Karpas-422 (cell line): Measurements from ENCODE around the gene ITPRID2. TPM values are rescaled to one million over a fixed set of nuclear protein-coding genes. Genes with fewer than 3 reads are reported as not detected.

Experiments used
- DNase-seq: peaks from one replicate; pipeline ENCODE4 v3.0.0-alpha.2; 2015
- H2AFZ ChIP-seq: fragments of 200-600 bp; sonication (generic); 2 replicates; pipeline ENCODE4 v1.6.1; 2014; ENCODE audit warnings: antibody characterized with exemption, low read length, mixed read lengths
- H3K27ac ChIP-seq: fragments of 200-600 bp; sonication (generic); 2 replicates; pipeline ENCODE4 v1.5.1; 2014; ENCODE audit warnings: mild to moderate bottlenecking, low read length, moderate library complexity
- H3K27me3 ChIP-seq: fragments of 200-600 bp; sonication (generic); 2 replicates; pipeline ENCODE4 v1.6.1; 2014; ENCODE audit warnings: low read length, mixed read lengths
- H3K36me3 ChIP-seq: fragments of 200-600 bp; sonication (generic); 2 replicates; pipeline ENCODE4 v1.6.1; 2014; ENCODE audit warnings: low read length, mixed read lengths; ENCODE audit not compliant: insufficient read depth
- H3K4me1 ChIP-seq: fragments of 200-600 bp; sonication (generic); 2 replicates; pipeline ENCODE4 v1.6.1; 2014; ENCODE audit warnings: mild to moderate bottlenecking, low read length, mixed read lengths
- H3K4me2 ChIP-seq: fragments of 200-600 bp; sonication (generic); 2 replicates; pipeline ENCODE4 v1.6.1; 2014; ENCODE audit warnings: low read length, low read depth, mild to moderate bottlenecking; ENCODE audit not compliant: poor library complexity, severe bottlenecking
- H3K4me3 ChIP-seq: fragments of 200-600 bp; sonication (generic); 2 replicates; pipeline ENCODE4 v1.5.1; 2014; ENCODE audit warnings: mild to moderate bottlenecking, antibody characterized with exemption, low read length, mixed read lengths
- H3K79me2 ChIP-seq: fragments of 200-600 bp; sonication (generic); 2 replicates; pipeline ENCODE4 v1.6.1; 2014; ENCODE audit warnings: mild to moderate bottlenecking, low read length, mixed read lengths
- H3K9ac ChIP-seq: fragments of 200-600 bp; sonication (generic); 2 replicates; pipeline ENCODE4 v1.6.0; 2014; ENCODE audit warnings: low read length
- H3K9me2 ChIP-seq: fragments of 200-600 bp; sonication (generic), shearing (Covaris generic); replicated peaks from 2 replicates; pipeline ENCODE4 v1.6.0; 2014; ENCODE audit warnings: mild to moderate bottlenecking, low read length, moderate library complexity; ENCODE audit not compliant: insufficient read depth
- H3K9me3 ChIP-seq: fragments of 300-700, 200-600 bp; sonication (generic); 2 replicates; pipeline ENCODE4 v1.6.1; 2014; ENCODE audit warnings: low read length, mixed read lengths
- H4K20me1 ChIP-seq: fragments of 200-600 bp; sonication (generic); 2 replicates; pipeline ENCODE4 v1.6.1; 2014; ENCODE audit warnings: mild to moderate bottlenecking, antibody characterized with exemption, low read length, low read depth; ENCODE audit not compliant: insufficient read depth
- total RNA-seq: library from RNA; depleted of rRNA; stranded (reverse); fragments of >200 nt; shearing (Covaris generic); gene quantifications from 2 replicates; pipeline ENCODE4 v1.2.3, GENCODE V29; 2014; ENCODE audit warnings: low replicate concordance

ITPRID2 gene
- total RNA-seq, 1 experiment from 2014 or later, result 136 TPM

DNA sequence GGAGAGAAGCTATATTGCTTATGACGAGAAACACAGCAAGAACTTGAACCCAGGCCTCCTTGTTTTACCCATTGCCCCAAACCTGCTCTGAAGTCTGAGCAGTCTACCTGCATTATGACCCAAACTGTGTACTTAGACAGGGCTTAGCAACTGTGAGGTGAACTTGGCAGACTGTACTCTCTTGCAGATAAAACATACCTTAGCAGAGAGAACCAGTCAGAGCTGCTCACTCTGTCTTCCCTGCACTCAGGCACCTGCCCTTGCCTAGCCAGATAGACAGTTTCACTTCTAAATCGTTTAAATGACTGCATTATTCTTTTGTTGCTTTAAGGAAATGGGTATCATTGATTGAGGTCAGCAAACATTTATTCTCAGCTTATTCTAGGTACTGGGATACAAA, 20.3 kb downstream of the ITPRID2 start:
- H3K4me3 ChIP-seq, result no peak overlapping the region

DNA sequence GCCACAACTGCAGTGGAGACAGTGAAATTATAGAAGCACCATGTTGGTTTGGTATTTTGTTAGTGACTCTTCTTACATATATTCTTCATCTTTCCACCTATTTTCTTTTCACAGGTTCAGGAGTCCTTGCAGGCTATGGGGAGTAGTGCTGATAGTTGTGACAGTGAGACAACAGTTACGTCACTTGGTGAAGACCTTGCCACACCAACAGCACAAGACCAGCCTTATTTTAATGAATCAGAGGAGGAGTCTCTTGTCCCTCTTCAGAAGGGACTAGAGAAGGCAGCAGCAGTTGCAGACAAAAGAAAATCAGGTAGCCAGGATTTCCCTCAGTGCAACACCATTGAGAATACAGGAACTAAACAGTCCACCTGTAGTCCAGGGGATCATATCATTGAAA, 23.6 kb downstream of the ITPRID2 start:
- DNase-seq, result no peak
- Histone ChIP-seq H3K27ac (no peak overlapping the region), H2AFZ (no peak overlapping the region), H3K27me3 (no peaks in the 10 kb centered on the region), H3K36me3 (peaks cover 79% of the 10 kb centered on the region), H4K20me1 (no peaks in the 10 kb centered on the region), H3K4me3 (no peak overlapping the region), H3K79me2 (peaks cover 23% of the 10 kb centered on the region), H3K4me2 (no peak overlapping the region), H3K9ac (no peak overlapping the region), H3K4me1 (no peaks in the 10 kb centered on the region), H3K9me2 (no peaks in the 10 kb centered on the region), H3K9me3 (no peaks in the 10 kb centered on the region)

More for the DNA sequence above, 20.3 kb downstream of the ITPRID2 start:
- Histone ChIP-seq H3K9me3 (no peaks in the 10 kb centered on the region), H4K20me1 (no peaks in the 10 kb centered on the region), H3K27ac (no peak overlapping the region), H3K4me2 (no peak overlapping the region), H3K4me1 (peaks cover 14% of the 10 kb centered on the region), H3K27me3 (no peaks in the 10 kb centered on the region), H3K36me3 (peaks cover 79% of the 10 kb centered on the region), H3K9ac (no peak overlapping the region), H2AFZ (no peak overlapping the region), H3K79me2 (peaks cover 55% of the 10 kb centered on the region), H3K9me2 (no peaks in the 10 kb centered on the region)
- no peak for DNase-seq

DNA sequence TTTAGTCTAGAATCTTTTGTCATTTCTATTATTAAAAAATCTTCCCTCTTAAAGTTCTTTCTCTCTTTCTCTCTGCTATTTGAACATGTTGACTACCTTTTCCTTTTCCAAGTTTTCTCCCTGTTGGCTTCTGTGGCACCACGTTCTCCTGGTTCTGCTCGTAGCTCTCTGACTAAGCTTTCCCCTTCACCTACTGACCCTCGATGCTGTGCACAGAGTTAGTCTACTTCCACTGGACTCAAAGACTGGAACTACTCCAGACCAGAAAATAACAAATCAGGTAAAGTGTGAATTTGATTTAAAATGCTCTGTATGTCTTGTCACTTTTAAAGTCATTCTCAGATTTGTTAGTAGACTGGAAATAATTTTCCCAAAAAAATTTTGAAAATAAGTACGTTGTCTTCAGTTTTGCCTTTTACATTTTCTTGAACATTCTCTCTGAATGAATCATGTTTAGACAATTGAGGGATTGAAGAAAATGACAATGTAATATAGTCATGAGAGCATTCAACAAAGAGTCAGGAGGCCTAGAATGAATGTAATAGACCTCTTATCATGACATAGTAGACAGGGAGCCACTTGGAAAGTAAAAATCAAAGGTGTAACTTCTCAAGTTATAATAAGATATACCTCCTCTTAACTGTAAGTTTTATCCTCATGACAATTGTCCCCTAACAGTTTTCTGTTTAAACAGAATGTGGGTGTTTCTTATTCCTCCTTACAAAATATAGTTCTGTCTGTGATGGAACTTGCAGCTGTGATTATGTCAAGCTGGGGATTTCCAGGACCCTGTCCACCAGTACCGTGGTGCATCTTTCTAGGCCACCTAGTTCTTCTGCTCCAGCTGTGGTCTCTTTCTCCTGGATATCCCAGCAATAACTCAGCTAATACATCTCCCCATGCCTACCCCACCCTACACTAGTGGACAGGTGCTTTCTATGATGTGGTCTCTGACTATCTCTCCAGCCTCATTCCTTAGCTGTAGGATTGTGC, 25.5 kb downstream of the ITPRID2 start:
- Histone ChIP-seq H3K9ac (no peak overlapping the region), H3K9me3 (no peaks in the 10 kb centered on the region), H3K4me1 (no peaks in the 10 kb centered on the region), H3K9me2 (no peaks in the 10 kb centered on the region), H3K4me3 (no peak overlapping the region), H4K20me1 (no peaks in the 10 kb centered on the region), H3K36me3 (peaks cover 68% of the 10 kb centered on the region; the same call in 1 of the 2 replicates), H2AFZ (no peak overlapping the region), H3K4me2 (no peak overlapping the region), H3K79me2 (peaks cover 8% of the 10 kb centered on the region; the same call in 1 of the 2 replicates), H3K27ac (no peak overlapping the region), H3K27me3 (no peaks in the 10 kb centered on the region)
- DNase-seq, result no peak

GRCh38 chr2:181918188-181918587, 26.7 kb downstream of the ITPRID2 start:
- H2AFZ ChIP-seq, result no peak overlapping the region
- H3K9me2 ChIP-seq, result no peaks in the 10 kb centered on the region
- H3K9me3 ChIP-seq, result no peaks in the 10 kb centered on the region
- H3K4me1 ChIP-seq, result no peaks in the 10 kb centered on the region
- H4K20me1 ChIP-seq, result no peaks in the 10 kb centered on the region
- peaks cover 16% of the 10 kb centered on the region for H3K79me2 ChIP-seq
- H3K27ac ChIP-seq, result no peak overlapping the region
- no peaks in the 10 kb centered on the region for H3K27me3 ChIP-seq
- H3K4me2 ChIP-seq, result no peak overlapping the region
- H3K36me3 ChIP-seq, result peaks cover 72% of the 10 kb centered on the region; the same call in 1 of the 2 replicates
- H3K9ac ChIP-seq, result no peak overlapping the region
- DNase-seq, result no peak
- H3K4me3 ChIP-seq, result no peak overlapping the region

GRCh38 chr2:181923121-181923520, 31.6 kb downstream of the ITPRID2 start:
- H3K79me2 ChIP-seq, result peaks cover 38% of the 10 kb centered on the region
- H3K27me3 ChIP-seq, result no peaks in the 10 kb centered on the region
- no peak overlapping the region for H3K4me2 ChIP-seq
- no peak overlapping the region for H3K27ac ChIP-seq
- no peak for DNase-seq
- no peak overlapping the region for H3K9ac ChIP-seq
- H3K9me2 ChIP-seq, result no peaks in the 10 kb centered on the region
- no peaks in the 10 kb centered on the region for H3K9me3 ChIP-seq
- H3K36me3 ChIP-seq, result peaks cover 68% of the 10 kb centered on the region
- H3K4me3 ChIP-seq, result no peak overlapping the region
- H2AFZ ChIP-seq, result no peak overlapping the region
- no peaks in the 10 kb centered on the region for H3K4me1 ChIP-seq
- H4K20me1 ChIP-seq, result no peaks in the 10 kb centered on the region

- H3K4me1 ChIP-seq, result no peaks in the 10 kb centered on the region
- H3K4me3 ChIP-seq, result no peak overlapping the region
- H3K27ac ChIP-seq, result no peak overlapping the region
- no peaks in the 10 kb centered on the region for H4K20me1 ChIP-seq
- H3K9me2 ChIP-seq, result no peaks in the 10 kb centered on the region
- H3K9ac ChIP-seq, result no peak overlapping the region
- H3K36me3 ChIP-seq, result peaks cover 61% of the 10 kb centered on the region
- DNase-seq, result no peak
- H3K79me2 ChIP-seq, result peaks cover 38% of the 10 kb centered on the region
- no peaks in the 10 kb centered on the region for H3K27me3 ChIP-seq
- no peak overlapping the region for H3K4me2 ChIP-seq
- no peak overlapping the region for H2AFZ ChIP-seq
- H3K9me3 ChIP-seq, result no peaks in the 10 kb centered on the region
Observed at GRCh38 chr2:181924336-181924735, 32.8 kb downstream of the ITPRID2 start.

DNA sequence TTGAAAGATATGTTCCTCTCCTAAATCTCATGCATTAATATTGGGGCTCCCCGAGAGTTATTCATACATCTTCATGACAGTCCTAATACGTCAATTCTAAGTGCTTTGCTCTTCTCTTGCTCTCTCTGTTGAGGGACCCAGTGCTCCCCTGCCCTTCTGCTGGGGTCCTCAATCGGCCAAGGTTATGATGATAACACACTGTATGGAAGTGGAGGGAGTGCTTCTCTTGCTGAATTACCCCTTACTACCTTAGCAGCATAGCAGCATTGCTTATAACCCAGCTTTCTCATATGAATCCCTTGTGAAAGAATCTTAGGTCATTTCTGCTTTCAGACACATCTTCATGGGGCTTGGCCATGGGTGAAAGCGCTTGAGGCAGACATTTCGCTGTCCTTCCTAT, 43.2 kb downstream of the ITPRID2 start:
- H3K4me2 ChIP-seq, result no peak overlapping the region
- H3K27ac ChIP-seq, result no peak overlapping the region
- peaks cover 11% of the 10 kb centered on the region for H3K36me3 ChIP-seq
- H3K4me1 ChIP-seq, result no peaks in the 10 kb centered on the region
- H3K9me3 ChIP-seq, result no peaks in the 10 kb centered on the region
- no peak overlapping the region for H3K9ac ChIP-seq
- no peaks in the 10 kb centered on the region for H3K27me3 ChIP-seq
- no peaks in the 10 kb centered on the region for H4K20me1 ChIP-seq
- no peak overlapping the region for H2AFZ ChIP-seq
- H3K9me2 ChIP-seq, result no peaks in the 10 kb centered on the region
- no peak overlapping the region for H3K4me3 ChIP-seq
- H3K79me2 ChIP-seq, result no peaks in the 10 kb centered on the region
- DNase-seq, result no peak

GRCh38 chr2:181937473-181937872, 45.9 kb downstream of the ITPRID2 start:
- no peaks in the 10 kb centered on the region for H3K4me1 ChIP-seq
- no peak overlapping the region for H3K27ac ChIP-seq
- H3K9ac ChIP-seq, result no peak overlapping the region
- H3K4me3 ChIP-seq, result no peak overlapping the region
- H3K79me2 ChIP-seq, result no peaks in the 10 kb centered on the region
- H4K20me1 ChIP-seq, result no peaks in the 10 kb centered on the region
- H3K9me3 ChIP-seq, result no peaks in the 10 kb centered on the region
- H3K36me3 ChIP-seq, result no peaks in the 10 kb centered on the region
- no peak overlapping the region for H2AFZ ChIP-seq
- no peak for DNase-seq
- H3K27me3 ChIP-seq, result no peaks in the 10 kb centered on the region
- no peaks in the 10 kb centered on the region for H3K9me2 ChIP-seq
- H3K4me2 ChIP-seq, result no peak overlapping the region
